Neural cell (in vitro differentiated cells): ENCODE results near the gene GABRB2. TPM values are rescaled to one million over a fixed set of nuclear protein-coding genes. Genes with fewer than 3 reads are reported as not detected.

Source experiments
- H2AFZ ChIP-seq: fragments of 200-600, 300-800 bp; sonication (generic), shearing (Covaris generic); 2 replicates; pipeline ENCODE4 v1.6.0; 2014; ENCODE audit warnings: low read depth, mild to moderate bottlenecking, antibody characterized with exemption, low read length, moderate library complexity
- H3F3A ChIP-seq: fragments of 200-600 bp; shearing (Covaris generic); 2 replicates; pipeline ENCODE4 v1.6.1; 2016; ENCODE audit warnings: mild to moderate bottlenecking, moderate library complexity, mixed read lengths, antibody characterized with exemption, low read length; ENCODE audit not compliant: insufficient read depth, poor library complexity, severe bottlenecking
- H3K27ac ChIP-seq: fragments of 200-600, 300-800 bp; sonication (generic), shearing (Covaris generic); 2 replicates; pipeline ENCODE4 v1.5.1; 2014; ENCODE audit warnings: mild to moderate bottlenecking, low read length, moderate library complexity
- H3K27me3 ChIP-seq: fragments of 300-800, 200-600 bp; sonication (generic), shearing (Covaris generic); 2 replicates; pipeline ENCODE4 v1.6.0; 2014; ENCODE audit warnings: mild to moderate bottlenecking, low read depth, low read length, moderate library complexity; ENCODE audit not compliant: insufficient read depth
- H3K36me3 ChIP-seq: fragments of 300-800, 200-600 bp; sonication (generic), shearing (Covaris generic); 2 replicates; pipeline ENCODE4 v1.5.1; 2014; ENCODE audit warnings: mild to moderate bottlenecking, antibody characterized with exemption, low read length, moderate library complexity; ENCODE audit not compliant: insufficient read depth
- H3K4me2 ChIP-seq: fragments of 300-800, 200-600 bp; sonication (generic), shearing (Covaris generic); 2 replicates; pipeline ENCODE4 v1.6.0; 2014; ENCODE audit warnings: mild to moderate bottlenecking, low read length
- H3K4me3 ChIP-seq: fragments of 300-800, 200-600 bp; sonication (generic), shearing (Covaris generic); 2 replicates; pipeline ENCODE4 v1.5.1; 2014; ENCODE audit warnings: mild to moderate bottlenecking, low read length, moderate library complexity
- H3K79me2 ChIP-seq: fragments of 200-600 bp; shearing (Covaris generic); replicated peaks from 2 replicates; pipeline ENCODE4 v1.6.0; 2014; ENCODE audit warnings: mild to moderate bottlenecking, low read length, moderate library complexity; ENCODE audit not compliant: insufficient read depth
- H3K9ac ChIP-seq: fragments of 300-800, 200-600 bp; sonication (generic), shearing (Covaris generic); 2 replicates; pipeline ENCODE4 v1.6.1; 2016; ENCODE audit warnings: mild to moderate bottlenecking, low read length, mixed read lengths
- H3K9me2 ChIP-seq: fragments of 200-600 bp; shearing (Covaris generic); 2 replicates; pipeline ENCODE4 v1.6.1; 2016; ENCODE audit warnings: mild to moderate bottlenecking, low read length, mixed read lengths; ENCODE audit not compliant: insufficient read depth
- H3K9me3 ChIP-seq: fragments of 200-600, 300-800 bp; sonication (generic), shearing (Covaris generic); 2 replicates; pipeline ENCODE4 v1.6.1; 2016; ENCODE audit warnings: mild to moderate bottlenecking, mixed run types, low read length, moderate library complexity, mixed read lengths
- H4K20me1 ChIP-seq: fragments of 200-600 bp; shearing (Covaris generic); 2 replicates; pipeline ENCODE4 v1.6.1; 2016; ENCODE audit warnings: mild to moderate bottlenecking, mixed run types; ENCODE audit not compliant: insufficient read depth
- EP300 ChIP-seq: fragments of 450-650 bp; conservative IDR thresholded peaks from 2 replicates; pipeline ENCODE4 v1.6.1; 2014; ENCODE audit warnings: antibody characterized with exemption, mild to moderate bottlenecking, moderate library complexity; ENCODE audit not compliant: poor library complexity, severe bottlenecking
- EZH2 ChIP-seq: fragments of 200-600, 300-800 bp; shearing (Covaris generic), sonication (generic); IDR thresholded peaks from 2 replicates; pipeline ENCODE4 v1.6.1; 2014; ENCODE audit warnings: antibody characterized with exemption, low read length, borderline replicate concordance, mild to moderate bottlenecking; ENCODE audit not compliant: insufficient read depth, poor library complexity, severe bottlenecking
- MXI1 ChIP-seq: fragments of 450-650 bp; conservative IDR thresholded peaks from 2 replicates; pipeline ENCODE4 v1.6.1; 2014; ENCODE audit warnings: antibody characterized with exemption, mild to moderate bottlenecking; ENCODE audit not compliant: poor library complexity, severe bottlenecking
- POLR2AphosphoS5 ChIP-seq: IDR thresholded peaks from 2 replicates; pipeline ENCODE4 v1.6.1; 2012
- SMC3 ChIP-seq: fragments of 450-650 bp; conservative IDR thresholded peaks from 2 replicates; pipeline ENCODE4 v1.6.1; 2014; ENCODE audit warnings: antibody characterized with exemption, mild to moderate bottlenecking, moderate library complexity; ENCODE audit not compliant: poor library complexity
- TAF1 ChIP-seq: IDR thresholded peaks from 2 replicates; pipeline ENCODE4 v1.6.1; 2012; ENCODE audit warnings: low read depth
- polyA plus RNA-seq: library from polyadenylated mRNA; depleted of rRNA; stranded (reverse); fragments of >200 nt; gene quantifications from 2 replicates; pipeline ENCODE4 v1.2.3, GENCODE V29; 2014
- TF ChIP-seq, protein P1 (sequence below): fragments of 450-650 bp; IDR thresholded peaks from 2 replicates; pipeline ENCODE4 v1.5.1; 2014; ENCODE audit warnings: antibody characterized with exemption, mild to moderate bottlenecking, moderate library complexity; ENCODE audit not compliant: poor library complexity, severe bottlenecking
- TF ChIP-seq, protein P2 (sequence below): IDR thresholded peaks from 2 replicates; pipeline ENCODE4 v1.6.1; 2012; ENCODE audit warnings: borderline replicate concordance

The GABRB2 gene
- polyA plus RNA-seq, 1 donor from 2014 or later = 106 TPM

DNA sequence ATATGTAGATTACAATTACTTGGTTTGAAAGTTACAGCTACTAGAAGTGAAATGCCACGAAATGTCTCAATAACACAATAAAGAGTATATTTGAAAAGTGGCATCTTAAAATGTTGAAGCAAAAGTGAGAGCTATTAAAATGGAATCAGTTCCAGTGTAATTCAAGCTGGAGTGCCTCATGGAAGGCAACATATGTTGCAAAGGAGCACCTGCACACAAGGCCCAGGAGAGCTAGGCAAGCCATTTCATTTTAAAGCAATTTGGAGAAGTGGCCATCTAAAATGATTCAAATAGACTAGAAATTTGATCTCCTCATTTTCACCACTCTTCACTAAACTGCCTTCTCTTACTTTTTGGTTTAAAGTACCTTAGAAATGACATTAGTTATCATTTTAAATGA, 167.8 kb downstream of the GABRB2 start:
- no peaks in the 10 kb centered on the region for H3K27me3 ChIP-seq
- H2AFZ ChIP-seq = no peak overlapping the region
- H3K4me2 ChIP-seq = no peak overlapping the region
- H4K20me1 ChIP-seq = no peaks in the 10 kb centered on the region
- H3K9me2 ChIP-seq = no peaks in the 10 kb centered on the region
- H3K79me2 ChIP-seq = no peaks in the 10 kb centered on the region
- TF ChIP-seq EZH2 (no peak), SMC3 (no peak), POLR2AphosphoS5 (no peak)
- TF ChIP-seq, protein P1, sequence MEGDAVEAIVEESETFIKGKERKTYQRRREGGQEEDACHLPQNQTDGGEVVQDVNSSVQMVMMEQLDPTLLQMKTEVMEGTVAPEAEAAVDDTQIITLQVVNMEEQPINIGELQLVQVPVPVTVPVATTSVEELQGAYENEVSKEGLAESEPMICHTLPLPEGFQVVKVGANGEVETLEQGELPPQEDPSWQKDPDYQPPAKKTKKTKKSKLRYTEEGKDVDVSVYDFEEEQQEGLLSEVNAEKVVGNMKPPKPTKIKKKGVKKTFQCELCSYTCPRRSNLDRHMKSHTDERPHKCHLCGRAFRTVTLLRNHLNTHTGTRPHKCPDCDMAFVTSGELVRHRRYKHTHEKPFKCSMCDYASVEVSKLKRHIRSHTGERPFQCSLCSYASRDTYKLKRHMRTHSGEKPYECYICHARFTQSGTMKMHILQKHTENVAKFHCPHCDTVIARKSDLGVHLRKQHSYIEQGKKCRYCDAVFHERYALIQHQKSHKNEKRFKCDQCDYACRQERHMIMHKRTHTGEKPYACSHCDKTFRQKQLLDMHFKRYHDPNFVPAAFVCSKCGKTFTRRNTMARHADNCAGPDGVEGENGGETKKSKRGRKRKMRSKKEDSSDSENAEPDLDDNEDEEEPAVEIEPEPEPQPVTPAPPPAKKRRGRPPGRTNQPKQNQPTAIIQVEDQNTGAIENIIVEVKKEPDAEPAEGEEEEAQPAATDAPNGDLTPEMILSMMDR = no peak
- no peaks in the 10 kb centered on the region for H3K36me3 ChIP-seq
- H3K4me3 ChIP-seq = no peak overlapping the region
- H3K9me3 ChIP-seq = no peaks in the 10 kb centered on the region
- H3K9ac ChIP-seq = no peak overlapping the region
- H3F3A ChIP-seq = no peaks in the 10 kb centered on the region
- H3K27ac ChIP-seq = no peak overlapping the region

DNA sequence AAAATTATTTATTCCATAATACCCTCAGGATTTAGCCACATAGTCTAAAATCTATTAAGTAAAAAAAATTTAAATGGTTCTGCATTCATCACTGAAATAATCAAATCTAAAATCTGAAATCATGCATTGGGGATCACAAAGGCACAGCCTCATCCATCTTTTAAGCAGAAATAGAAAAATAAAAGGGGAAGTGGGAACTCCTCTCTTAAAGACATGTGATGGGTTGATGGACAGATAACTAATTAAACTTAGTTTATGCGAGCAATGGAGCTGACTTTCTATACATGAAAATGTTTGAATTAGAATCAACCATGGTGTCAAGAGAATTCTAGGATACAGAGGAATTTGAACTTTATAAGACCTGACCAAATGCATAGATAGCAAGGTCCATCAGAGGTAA, 170.5 kb downstream of the GABRB2 start:
- Histone ChIP-seq H3K27ac (no peak overlapping the region), H3K4me2 (no peak overlapping the region), H3F3A (peaks cover 3% of the 10 kb centered on the region), H3K9ac (no peak overlapping the region), H3K27me3 (no peaks in the 10 kb centered on the region), H3K9me2 (no peaks in the 10 kb centered on the region), H2AFZ (no peak overlapping the region), H3K79me2 (peaks cover 4% of the 10 kb centered on the region), H3K9me3 (no peaks in the 10 kb centered on the region), H4K20me1 (no peaks in the 10 kb centered on the region), H3K4me3 (no peak overlapping the region), H3K36me3 (no peaks in the 10 kb centered on the region)
- TF ChIP-seq, protein P1 = no peak
- TF ChIP-seq, protein P2, sequence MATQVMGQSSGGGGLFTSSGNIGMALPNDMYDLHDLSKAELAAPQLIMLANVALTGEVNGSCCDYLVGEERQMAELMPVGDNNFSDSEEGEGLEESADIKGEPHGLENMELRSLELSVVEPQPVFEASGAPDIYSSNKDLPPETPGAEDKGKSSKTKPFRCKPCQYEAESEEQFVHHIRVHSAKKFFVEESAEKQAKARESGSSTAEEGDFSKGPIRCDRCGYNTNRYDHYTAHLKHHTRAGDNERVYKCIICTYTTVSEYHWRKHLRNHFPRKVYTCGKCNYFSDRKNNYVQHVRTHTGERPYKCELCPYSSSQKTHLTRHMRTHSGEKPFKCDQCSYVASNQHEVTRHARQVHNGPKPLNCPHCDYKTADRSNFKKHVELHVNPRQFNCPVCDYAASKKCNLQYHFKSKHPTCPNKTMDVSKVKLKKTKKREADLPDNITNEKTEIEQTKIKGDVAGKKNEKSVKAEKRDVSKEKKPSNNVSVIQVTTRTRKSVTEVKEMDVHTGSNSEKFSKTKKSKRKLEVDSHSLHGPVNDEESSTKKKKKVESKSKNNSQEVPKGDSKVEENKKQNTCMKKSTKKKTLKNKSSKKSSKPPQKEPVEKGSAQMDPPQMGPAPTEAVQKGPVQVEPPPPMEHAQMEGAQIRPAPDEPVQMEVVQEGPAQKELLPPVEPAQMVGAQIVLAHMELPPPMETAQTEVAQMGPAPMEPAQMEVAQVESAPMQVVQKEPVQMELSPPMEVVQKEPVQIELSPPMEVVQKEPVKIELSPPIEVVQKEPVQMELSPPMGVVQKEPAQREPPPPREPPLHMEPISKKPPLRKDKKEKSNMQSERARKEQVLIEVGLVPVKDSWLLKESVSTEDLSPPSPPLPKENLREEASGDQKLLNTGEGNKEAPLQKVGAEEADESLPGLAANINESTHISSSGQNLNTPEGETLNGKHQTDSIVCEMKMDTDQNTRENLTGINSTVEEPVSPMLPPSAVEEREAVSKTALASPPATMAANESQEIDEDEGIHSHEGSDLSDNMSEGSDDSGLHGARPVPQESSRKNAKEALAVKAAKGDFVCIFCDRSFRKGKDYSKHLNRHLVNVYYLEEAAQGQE = no peak
- no peak for TF ChIP-seq EP300
- TF ChIP-seq POLR2AphosphoS5 = no peak
- TF ChIP-seq SMC3 = no peak
- TF ChIP-seq TAF1 = no peak
- no peak for TF ChIP-seq MXI1
- TF ChIP-seq EZH2 = no peak
